GM19239 (cell line): Measurements from ENCODE around the gene OR6C1.
"Not testable (repeated sequence)": the region's sequence is repeated elsewhere in the genome, so short reads cannot be mapped to it uniquely, and the experiment has no call there.

Experiments
- DNase-seq: peaks from one replicate; pipeline ENCODE4 v3.0.0; 2011; ENCODE audit warnings: low spot score; ENCODE audit not compliant: insufficient read length
- FAIRE-seq: peaks from 2 replicates; lab custom pipeline; 2011; peaks lifted over from hg19 to GRCh38; lab: Jason Lieb, UNC

Gene OR6C1

GRCh38 chr12:55314043-55314442 lies at the start of gene OR6C1:
TSS of gene OR6C1 (plus strand) at chr12:55314343. CDS start at chr12:55320600, 6,257 bp downstream.
- FAIRE-seq (no peak), DNase-seq (no peak)

GRCh38 chr12:55280991-55281390 lies 33.2 kb upstream of the OR6C1 start:
- FAIRE-seq (no peak), DNase-seq (no peak)

- DNase-seq: no peak
- FAIRE-seq: no peak
Observed at GRCh38 chr12:55289999-55290398, 24.1 kb upstream of the OR6C1 start.

GRCh38 chr12:55296469-55296868 lies 17.7 kb upstream of the OR6C1 start, which contains the start of gene OR6C6:
TSS of gene OR6C6 (minus strand) at chr12:55296569. CDS start at chr12:55295232, 1,337 bp downstream.
- no peak for DNase-seq
- FAIRE-seq: no peak

GRCh38 chr12:55320201-55320600 lies 6.1 kb downstream of the OR6C1 start:
- FAIRE-seq (no peak), DNase-seq (no peak)

GRCh38 chr12:55325801-55326200 lies 11.7 kb downstream of the OR6C1 start:
- not testable (repeated sequence) for DNase-seq, FAIRE-seq

GRCh38 chr12:55330446-55330845 lies 16.3 kb downstream of the OR6C1 start, which contains the start of gene OR6C3:
TSS of gene OR6C3 (plus strand) at chr12:55330746. CDS start at chr12:55331701, 955 bp downstream.
- DNase-seq (no peak), FAIRE-seq (no peak)

GRCh38 chr12:55336002-55336401 lies 21.9 kb downstream of the OR6C1 start:
- FAIRE-seq: no peak
- DNase-seq: no peak

- not testable (repeated sequence) for DNase-seq, FAIRE-seq
Observed at GRCh38 chr12:55355338-55355737, 41.2 kb downstream of the OR6C1 start.

- DNase-seq: no peak
- FAIRE-seq: no peak
Observed at GRCh38 chr12:55362675-55363074, 48.5 kb downstream of the OR6C1 start, which contains the start of gene OR6C75. TSS of gene OR6C75 (plus strand) at chr12:55362975. CDS start at chr12:55365111, 2,136 bp downstream.

GRCh38 chr12:55365086-55365485 lies 50.9 kb downstream of the OR6C1 start:
- DNase-seq (no peak), FAIRE-seq (no peak)
